HEK293T (cell line): Measurements from ENCODE around the gene ABHD12.

Experiments
- ARNT ChIP-seq: fragments of 450-650 bp; IDR thresholded peaks from 2 replicates; pipeline ENCODE4 v1.6.1; 2017; ENCODE audit warnings: mild to moderate bottlenecking
- CTBP1 ChIP-seq: fragments of 450-650 bp; IDR thresholded peaks from 2 replicates; pipeline ENCODE4 v1.6.1; 2016; ENCODE audit warnings: borderline replicate concordance
- ELF4 ChIP-seq: fragments of 450-650 bp; IDR thresholded peaks from 2 replicates; pipeline ENCODE4 v1.6.1; 2017; ENCODE audit warnings: antibody characterized with exemption
- FOXA1 ChIP-seq: fragments of 450-650 bp; IDR thresholded peaks from 2 replicates; pipeline ENCODE4 v1.6.1; 2016; ENCODE audit warnings: mild to moderate bottlenecking
- FOXM1 ChIP-seq: fragments of 450-650 bp; IDR thresholded peaks from 2 replicates; pipeline ENCODE4 v1.6.1; 2017; ENCODE audit warnings: mild to moderate bottlenecking, borderline replicate concordance
- LEF1 ChIP-seq: fragments of 450-650 bp; IDR thresholded peaks from 2 replicates; pipeline ENCODE4 v1.6.1; 2017; ENCODE audit warnings: mild to moderate bottlenecking, borderline replicate concordance
- NFRKB ChIP-seq: fragments of 450-650 bp; IDR thresholded peaks from 2 replicates; pipeline ENCODE4 v1.6.1; 2016; ENCODE audit warnings: mild to moderate bottlenecking, moderate library complexity
- PKNOX1 ChIP-seq: fragments of 450-650 bp; IDR thresholded peaks from 2 replicates; pipeline ENCODE4 v1.6.1; 2016
- SP1 ChIP-seq: fragments of 450-650 bp; IDR thresholded peaks from 2 replicates; pipeline ENCODE4 v1.6.1; 2017
- ZNF384 ChIP-seq: fragments of 450-650 bp; IDR thresholded peaks from 2 replicates; pipeline ENCODE4 v1.6.1; 2016

DNA sequence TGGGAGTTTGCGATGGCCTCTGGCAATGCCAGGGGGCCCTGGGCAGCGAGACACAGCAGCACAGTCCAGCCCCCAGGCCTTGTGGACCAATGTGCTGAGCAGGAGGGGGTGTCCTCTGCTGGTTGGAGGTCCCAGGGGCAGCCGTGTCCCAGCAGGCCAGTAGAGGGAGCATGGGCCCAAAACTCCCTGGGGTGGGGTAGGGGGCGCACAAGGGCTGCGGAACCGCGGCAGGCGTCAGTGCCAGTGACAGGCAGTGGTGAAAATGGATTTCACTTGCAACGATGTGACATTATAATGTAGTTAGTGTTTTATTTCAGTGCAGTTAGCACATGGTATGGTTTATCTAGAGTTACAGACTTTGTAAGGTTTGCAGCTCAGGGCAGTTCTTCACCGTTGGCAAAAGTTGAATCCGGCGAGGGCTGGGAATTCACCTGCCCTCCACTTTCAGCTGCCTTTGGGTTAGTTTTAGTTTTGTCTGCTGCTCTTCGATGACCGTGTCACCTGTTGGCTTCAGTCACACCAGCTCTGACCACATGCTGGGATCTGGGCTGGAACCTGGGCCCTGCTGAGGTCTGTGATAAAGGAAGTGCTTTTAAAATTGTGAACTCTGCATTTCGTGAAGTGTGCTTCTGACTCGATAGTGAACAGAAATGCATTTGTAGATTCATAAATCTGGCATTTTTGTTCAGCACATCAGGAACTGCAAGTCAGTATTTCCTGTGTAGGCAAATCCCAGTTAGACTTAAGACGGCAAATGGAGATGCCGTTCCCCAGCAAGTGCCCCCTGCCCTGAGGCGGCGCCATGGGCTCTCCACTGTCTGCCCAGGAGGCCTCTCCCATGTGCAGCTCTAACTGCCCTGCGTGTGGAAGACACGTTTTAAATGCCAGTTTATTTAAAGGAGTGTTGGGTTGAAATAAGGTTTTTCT is 95.9 kb downstream of the ABHD12 start:
- TF ChIP-seq LEF1 (no peak), NFRKB (no peak), ZNF384 (no peak), ARNT (no peak), SP1 (no peak), FOXA1 (no peak), ELF4 (no peak), FOXM1 (0 out of 2 replicates have a peak, but pooled peaks have one; percentile 18), CTBP1 (no peak), PKNOX1 (peak; percentile 41; the same call in 1 of the 2 replicates)
